Mesothelial cell of epicardium (in vitro differentiated cells): ENCODE data around the gene ALPL. TPM values are rescaled to one million over a fixed set of nuclear protein-coding genes. Genes with fewer than 3 reads are reported as not detected.

Experiments
- DNase-seq, 2 experiments: peaks; one replicate each; pipeline ENCODE4 v3.0.0; 2021; ENCODE audit warnings: low spot score in 2 of 2; ENCODE audit not compliant: unreplicated experiment in 2 of 2
- H3K27ac Mint-ChIP-seq: 2 replicates; pipeline ENCODE4 v1.8.0; 2021; ENCODE audit warnings: mixed read lengths
- H3K27me3 Mint-ChIP-seq: 2 replicates; pipeline ENCODE4 v1.8.0; 2021; ENCODE audit warnings: low read depth, mixed read lengths
- H3K36me3 Mint-ChIP-seq: 2 replicates; pipeline ENCODE4 v1.8.0; 2021; ENCODE audit warnings: mixed read lengths
- H3K4me1 Mint-ChIP-seq: 2 replicates; pipeline ENCODE4 v1.8.0; 2021; ENCODE audit warnings: mixed read lengths
- H3K4me3 Mint-ChIP-seq: 2 replicates; pipeline ENCODE4 v1.8.0; 2021; ENCODE audit warnings: mild to moderate bottlenecking, moderate library complexity, mixed read lengths
- H3K9me3 Mint-ChIP-seq: 2 replicates; pipeline ENCODE4 v1.8.0; 2021; ENCODE audit warnings: mixed read lengths
- CTCF ChIP-seq: fragments of 200-600 bp; sonication (generic); IDR thresholded peaks from one replicate; pipeline ENCODE4 v1.5.0; 2021; ENCODE audit warnings: antibody characterized with exemption; ENCODE audit not compliant: unreplicated experiment
- total RNA-seq: library from RNA; stranded (reverse); gene quantifications from 3 replicates; pipeline ENCODE4 v1.2.1, GENCODE V29; 2021

The ALPL gene
- total RNA-seq, 1 donor from 2014 or later = 0.89 TPM

DNA sequence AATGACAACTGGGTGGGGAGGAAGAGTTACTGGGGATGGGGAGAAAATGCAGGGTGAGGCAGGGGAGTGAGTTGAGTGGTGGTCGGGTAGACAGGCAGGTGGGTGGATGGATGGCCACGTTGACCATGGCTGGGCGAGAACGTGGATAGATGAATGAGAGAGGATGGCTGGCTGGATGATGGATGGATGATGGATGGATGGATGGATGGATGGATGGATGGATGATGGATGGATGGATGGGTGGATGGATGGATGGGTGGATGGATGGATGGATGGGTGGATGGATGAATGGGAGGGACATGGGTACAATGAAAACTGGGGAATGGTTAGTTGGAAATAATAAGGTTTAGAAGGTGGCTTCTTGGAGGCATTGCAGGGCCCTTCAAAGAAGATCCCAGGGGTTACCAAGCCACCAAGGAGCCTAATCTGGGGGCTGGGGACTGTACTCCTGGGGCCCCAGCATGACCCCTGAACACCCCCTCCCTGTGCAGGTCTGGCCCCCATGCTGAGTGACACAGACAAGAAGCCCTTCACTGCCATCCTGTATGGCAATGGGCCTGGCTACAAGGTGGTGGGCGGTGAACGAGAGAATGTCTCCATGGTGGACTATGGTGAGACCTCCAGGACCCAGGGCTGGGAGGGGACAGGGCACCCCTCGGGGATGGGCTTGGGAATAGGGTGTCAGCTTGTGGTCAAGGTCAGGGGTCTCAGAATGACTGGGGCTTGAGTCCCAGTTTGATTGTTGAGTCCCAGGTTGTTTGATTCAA lies 67.0 kb downstream of the ALPL start:
- no peaks in the 10 kb centered on the region for H3K9me3 Mint-ChIP-seq
- H3K4me1 Mint-ChIP-seq = no peaks in the 10 kb centered on the region
- no peaks in the 10 kb centered on the region for H3K36me3 Mint-ChIP-seq
- no peak overlapping the region for H3K4me3 Mint-ChIP-seq
- no peak overlapping the region for H3K27ac Mint-ChIP-seq
- H3K27me3 Mint-ChIP-seq = peaks cover 6% of the 10 kb centered on the region
- TF ChIP-seq CTCF = no peak
- DNase-seq = no peak

- DNase-seq = no peak
- Mint-ChIP-seq H3K36me3 (no peaks in the 10 kb centered on the region), H3K9me3 (no peaks in the 10 kb centered on the region), H3K27me3 (peaks cover 12% of the 10 kb centered on the region), H3K4me1 (no peaks in the 10 kb centered on the region), H3K27ac (no peak overlapping the region), H3K4me3 (no peak overlapping the region)
- TF ChIP-seq CTCF = no peak
Measured at GRCh38 chr1:21576798-21577187, 67.6 kb downstream of the ALPL start.

DNA sequence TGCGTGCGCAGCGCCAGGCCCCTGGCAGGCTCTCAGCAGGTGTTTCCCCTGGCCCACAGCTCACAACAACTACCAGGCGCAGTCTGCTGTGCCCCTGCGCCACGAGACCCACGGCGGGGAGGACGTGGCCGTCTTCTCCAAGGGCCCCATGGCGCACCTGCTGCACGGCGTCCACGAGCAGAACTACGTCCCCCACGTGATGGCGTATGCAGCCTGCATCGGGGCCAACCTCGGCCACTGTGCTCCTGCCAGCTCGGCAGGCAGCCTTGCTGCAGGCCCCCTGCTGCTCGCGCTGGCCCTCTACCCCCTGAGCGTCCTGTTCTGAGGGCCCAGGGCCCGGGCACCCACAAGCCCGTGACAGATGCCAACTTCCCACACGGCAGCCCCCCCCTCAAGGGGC lies 68.1 kb downstream of the ALPL start:
- Mint-ChIP-seq H3K4me1 (no peaks in the 10 kb centered on the region), H3K27me3 (peaks cover 13% of the 10 kb centered on the region), H3K9me3 (no peaks in the 10 kb centered on the region), H3K27ac (no peak overlapping the region), H3K4me3 (no peak overlapping the region), H3K36me3 (no peaks in the 10 kb centered on the region)
- no peak for TF ChIP-seq CTCF
- no peak for DNase-seq

DNA sequence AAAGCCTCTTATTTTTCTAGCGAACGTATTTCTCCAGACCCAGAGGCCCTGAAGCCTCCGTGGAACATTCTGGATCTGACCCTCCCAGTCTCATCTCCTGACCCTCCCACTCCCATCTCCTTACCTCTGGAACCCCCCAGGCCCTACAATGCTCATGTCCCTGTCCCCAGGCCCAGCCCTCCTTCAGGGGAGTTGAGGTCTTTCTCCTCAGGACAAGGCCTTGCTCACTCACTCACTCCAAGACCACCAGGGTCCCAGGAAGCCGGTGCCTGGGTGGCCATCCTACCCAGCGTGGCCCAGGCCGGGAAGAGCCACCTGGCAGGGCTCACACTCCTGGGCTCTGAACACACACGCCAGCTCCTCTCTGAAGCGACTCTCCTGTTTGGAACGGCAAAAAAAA lies 68.7 kb downstream of the ALPL start:
- Mint-ChIP-seq H3K27me3 (peaks cover 18% of the 10 kb centered on the region), H3K4me1 (no peaks in the 10 kb centered on the region), H3K4me3 (no peak overlapping the region), H3K27ac (no peak overlapping the region), H3K36me3 (no peaks in the 10 kb centered on the region), H3K9me3 (no peaks in the 10 kb centered on the region)
- no peak for TF ChIP-seq CTCF
- no peak for DNase-seq

DNA sequence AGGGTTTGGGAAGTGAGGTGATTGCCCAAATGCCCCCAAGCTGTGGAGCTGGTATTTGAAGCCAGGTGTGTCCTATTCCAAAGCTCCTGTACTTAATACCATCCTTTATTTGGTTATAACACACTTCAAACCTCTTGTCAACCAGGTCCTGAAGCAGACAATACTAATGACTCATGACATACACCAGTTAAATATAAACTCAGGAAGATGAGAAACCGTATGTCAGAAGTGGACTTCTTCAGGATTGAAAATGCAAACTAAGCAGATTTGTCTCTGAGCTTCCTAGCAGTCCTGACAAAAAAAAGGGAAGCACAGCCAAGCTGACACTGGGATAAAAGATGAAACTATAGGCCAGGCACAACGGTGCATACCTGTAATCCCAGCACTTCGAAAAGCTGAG lies 70.6 kb downstream of the ALPL start:
- Mint-ChIP-seq H3K27me3 (peaks cover 31% of the 10 kb centered on the region), H3K4me1 (no peaks in the 10 kb centered on the region), H3K9me3 (no peaks in the 10 kb centered on the region), H3K36me3 (no peaks in the 10 kb centered on the region), H3K27ac (no peak overlapping the region), H3K4me3 (no peak overlapping the region)
- TF ChIP-seq CTCF = no peak
- DNase-seq = no peak
